NCI-H2029 (cell line): ENCODE measurements around the gene KIAA1755.
"Not testable (repeated sequence)": the region's sequence is repeated elsewhere in the genome, so short reads cannot be mapped to it uniquely, and the experiment has no call there.

Experiments used
- DNase-seq: peaks from one replicate; lab custom pipeline; 2025; lab: John Stamatoyannopoulos, UW

Gene KIAA1755

DNA sequence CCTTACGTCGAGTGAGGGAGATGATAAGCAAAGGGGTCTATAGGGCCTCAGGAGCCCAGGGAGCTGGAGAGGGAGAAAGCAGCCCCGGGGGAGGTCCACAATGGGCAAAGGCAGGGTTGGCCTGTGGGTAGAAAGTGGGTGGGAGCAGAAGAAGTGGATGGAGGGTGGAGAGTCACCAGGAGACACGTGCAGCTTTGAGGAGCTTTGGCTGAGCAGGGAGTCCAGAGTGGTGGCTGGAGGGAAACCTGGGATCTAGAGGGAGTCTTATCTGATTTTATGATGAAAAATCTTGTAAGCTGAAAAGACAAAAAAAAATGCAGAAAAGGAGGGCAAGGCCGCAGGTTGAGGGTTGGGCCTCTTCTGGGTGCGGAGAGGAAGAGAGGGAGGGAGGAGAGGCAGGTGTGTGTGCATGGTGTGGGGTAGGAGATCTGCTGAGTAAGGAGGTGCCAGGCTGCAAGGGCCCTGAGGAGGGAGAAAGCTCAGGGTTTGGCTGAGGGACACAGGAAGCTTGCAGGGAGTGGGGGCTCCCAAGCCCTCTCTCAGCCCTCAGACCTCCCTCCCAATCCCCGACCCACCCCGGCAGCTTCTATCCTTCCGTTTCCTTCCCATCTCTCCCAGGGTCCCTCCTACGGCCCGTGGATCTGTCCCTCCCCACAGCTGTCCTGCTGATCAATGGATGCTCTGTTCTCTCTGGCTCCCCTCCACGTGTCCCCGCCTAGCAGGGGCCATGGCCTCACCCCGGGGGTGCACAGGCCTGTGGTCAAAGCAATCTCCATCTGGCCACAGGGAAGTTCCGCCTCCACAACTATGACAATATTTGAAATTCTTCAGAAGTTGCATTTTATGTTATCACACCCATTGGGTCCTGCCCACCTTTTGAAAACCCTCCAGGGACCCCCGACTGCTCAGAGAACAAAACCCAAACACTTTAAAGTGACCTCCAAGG, 26.3 kb upstream of the KIAA1755 start:
- no peak for DNase-seq

DNA sequence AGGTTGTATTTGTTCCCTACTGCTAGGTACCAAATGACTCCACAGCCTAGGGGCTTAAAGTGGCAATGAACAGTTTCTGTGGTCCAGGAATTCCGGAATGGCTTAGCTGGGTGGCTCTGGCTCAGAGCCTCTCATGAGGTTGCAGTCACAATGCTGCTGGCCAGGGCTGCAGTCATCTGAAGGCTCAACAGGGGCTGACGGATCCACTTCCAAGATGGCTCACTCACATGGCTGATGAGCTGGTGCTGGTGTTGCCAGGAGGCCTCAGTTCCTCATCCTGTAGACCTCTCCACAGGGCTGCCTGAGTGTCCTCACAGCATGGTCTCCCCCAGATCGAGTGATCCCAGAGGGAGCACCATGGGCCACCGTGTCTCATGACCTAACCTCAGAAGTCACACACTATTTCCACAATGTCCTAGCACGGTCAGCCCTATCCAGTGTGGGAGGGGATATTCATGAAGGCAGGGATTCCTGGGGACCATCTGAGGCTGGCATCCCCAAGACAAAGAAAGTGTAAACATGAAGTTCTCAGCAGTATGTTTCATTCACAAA, 24.4 kb upstream of the KIAA1755 start:
- no peak for DNase-seq

DNA sequence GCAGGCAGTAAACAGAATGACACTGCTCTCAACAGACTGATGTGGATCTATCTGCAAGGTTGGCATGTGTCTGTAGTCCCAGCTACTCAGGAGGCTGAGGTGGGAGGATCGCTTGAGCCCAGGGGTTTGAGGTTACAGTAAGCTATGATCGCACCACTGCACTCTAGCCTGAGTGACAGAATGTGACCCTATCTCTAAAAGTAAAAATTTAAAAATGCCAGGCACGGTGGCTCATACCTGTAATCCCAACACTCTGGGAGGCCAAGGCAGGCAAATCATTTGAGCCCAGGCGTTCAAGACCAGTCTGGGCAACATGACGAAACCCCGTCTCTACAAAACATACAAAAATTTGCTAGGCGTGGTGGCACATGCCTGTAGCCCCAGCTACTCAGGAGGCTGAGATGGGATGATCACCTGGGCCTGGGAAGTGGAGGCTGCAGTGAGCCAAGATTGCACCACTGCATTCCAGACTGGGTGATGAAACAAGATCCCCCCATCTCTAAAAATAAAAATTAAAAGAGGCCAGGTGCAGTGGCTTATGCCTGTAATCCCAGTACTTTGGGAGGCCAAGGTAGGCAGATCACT, 23.6 kb upstream of the KIAA1755 start:
- DNase-seq: not testable (repeated sequence)

DNA sequence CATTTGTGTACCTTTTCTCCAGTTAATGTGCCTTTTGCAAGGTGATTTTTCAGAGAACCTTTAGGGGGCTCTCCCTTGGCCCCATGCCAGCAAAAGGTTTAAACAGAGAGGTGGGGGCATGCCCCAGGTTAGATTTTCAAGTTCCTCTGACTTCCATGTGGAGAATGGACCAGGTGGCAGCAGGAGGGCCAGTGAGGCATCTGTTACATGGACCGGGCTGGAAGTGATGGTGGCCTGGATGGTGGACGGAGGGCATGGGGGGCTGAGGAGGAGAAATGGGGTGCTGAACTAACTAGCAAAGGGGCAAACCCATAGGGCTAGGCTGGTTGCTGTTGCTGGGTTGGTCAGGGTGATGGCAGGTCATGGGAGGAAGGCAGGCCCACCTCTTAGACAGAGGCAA, 22.7 kb upstream of the KIAA1755 start:
- no peak for DNase-seq

DNA sequence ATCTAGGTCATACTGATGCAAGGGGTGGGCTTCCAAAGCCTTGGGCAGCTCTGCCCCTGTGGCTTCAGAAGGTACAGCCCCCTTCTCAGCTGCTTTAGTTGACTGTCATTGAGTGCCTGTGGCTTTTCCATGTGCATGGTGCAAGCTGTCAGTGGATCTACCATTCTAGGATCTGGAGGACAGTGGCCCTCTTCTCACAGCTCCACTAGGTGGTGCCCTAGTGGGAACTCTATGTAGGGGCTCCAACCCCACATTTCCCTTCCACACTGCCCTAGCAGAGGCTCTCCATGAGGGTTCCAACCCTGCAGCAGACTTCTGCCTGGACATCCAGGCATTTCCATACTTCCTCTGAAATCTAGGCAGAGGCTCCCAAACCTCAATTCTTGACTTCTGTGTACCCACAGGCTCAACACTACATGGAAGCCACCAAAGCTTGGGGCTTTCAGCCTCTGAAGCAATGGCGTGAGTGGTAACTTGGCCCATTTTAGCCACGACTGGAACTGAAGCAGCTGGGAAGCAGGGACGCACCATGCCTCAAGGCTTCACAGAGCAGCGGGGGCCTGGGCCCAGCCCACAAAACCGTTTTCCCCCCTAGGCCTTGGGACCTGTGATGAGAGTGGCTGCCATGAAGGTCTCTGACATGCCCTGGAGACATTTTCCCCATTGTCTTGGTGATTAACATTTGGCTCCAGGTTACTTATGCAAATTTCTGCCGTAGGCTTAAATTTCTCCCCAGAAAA, 20.8 kb upstream of the KIAA1755 start:
- DNase-seq: not testable (repeated sequence)

DNA sequence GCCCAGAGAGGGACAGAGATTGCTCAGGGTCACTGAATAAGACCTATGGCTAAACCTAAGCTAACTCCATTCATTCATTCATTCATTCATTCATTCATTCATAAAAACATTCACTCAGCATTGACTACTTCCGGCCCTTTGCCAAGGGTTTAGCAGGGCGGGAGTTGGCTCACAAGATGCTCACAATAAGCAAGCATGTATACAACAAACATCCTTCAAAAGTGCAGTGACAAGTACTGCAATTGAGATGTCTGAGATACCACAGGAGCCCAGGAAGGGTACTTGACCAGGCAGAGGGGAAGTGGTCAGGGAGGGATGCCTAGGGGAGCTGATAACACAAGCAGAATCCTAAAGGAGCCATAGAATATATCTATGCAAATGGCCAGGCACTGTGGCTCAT, 18.2 kb upstream of the KIAA1755 start:
- no peak for DNase-seq

DNA sequence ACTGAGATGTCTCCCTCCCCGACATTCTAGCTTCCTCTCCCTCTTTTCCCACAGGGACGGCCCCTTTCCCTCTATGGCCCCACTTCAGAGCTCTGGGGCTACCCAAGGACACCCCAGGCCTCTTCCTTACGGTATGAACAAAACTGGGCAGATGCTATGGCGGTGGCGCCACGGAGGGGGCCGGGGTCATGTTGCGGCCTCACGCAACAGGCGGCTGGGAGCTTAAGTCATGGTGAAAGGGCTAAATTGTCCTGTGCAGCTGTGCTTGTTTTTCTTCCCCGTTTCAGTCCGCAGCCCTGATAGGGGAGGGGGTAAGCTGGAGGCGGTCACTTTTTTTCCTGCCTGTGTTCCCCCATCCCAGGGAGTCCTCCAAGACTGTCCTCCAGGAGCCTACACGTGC, 17.6 kb upstream of the KIAA1755 start:
- DNase-seq: no peak

DNA sequence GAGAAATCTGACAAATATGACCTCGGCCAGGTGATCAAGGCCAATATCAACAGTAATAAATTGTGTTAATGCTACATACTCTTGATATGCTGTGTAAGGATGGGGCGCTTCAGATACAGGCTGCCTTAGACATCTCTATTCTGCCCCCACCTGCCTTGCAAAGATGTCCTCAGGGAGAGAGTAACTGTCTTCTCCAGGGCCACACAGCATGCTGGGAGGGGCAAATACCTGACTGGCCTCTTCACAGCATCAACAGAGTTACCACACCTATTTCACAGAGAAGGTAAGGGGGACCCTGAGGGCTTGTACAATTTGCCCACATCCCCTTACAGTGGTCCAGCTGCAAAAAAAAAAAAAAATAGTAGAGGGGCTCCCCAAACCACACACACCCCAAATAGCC, 17.2 kb upstream of the KIAA1755 start:
- no peak for DNase-seq

DNA sequence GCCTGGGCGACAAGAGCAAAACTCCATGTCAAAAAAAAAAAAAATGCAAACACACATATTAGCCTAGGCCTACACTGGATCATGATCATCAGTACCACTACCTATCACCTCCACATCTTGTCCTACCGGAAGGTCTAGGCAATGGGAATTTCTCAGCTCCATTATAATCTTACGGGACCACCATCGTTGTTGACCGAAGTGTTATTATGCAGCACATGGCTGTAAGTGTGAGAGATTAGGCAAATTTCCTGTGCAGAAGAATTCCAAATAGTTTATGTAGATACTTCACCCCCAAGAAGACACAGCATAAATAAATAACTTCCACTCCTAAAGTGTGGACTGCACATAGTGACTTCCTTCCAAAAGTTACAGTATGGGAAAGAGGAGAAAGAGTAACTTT, 16.8 kb upstream of the KIAA1755 start:
- no peak for DNase-seq

DNA sequence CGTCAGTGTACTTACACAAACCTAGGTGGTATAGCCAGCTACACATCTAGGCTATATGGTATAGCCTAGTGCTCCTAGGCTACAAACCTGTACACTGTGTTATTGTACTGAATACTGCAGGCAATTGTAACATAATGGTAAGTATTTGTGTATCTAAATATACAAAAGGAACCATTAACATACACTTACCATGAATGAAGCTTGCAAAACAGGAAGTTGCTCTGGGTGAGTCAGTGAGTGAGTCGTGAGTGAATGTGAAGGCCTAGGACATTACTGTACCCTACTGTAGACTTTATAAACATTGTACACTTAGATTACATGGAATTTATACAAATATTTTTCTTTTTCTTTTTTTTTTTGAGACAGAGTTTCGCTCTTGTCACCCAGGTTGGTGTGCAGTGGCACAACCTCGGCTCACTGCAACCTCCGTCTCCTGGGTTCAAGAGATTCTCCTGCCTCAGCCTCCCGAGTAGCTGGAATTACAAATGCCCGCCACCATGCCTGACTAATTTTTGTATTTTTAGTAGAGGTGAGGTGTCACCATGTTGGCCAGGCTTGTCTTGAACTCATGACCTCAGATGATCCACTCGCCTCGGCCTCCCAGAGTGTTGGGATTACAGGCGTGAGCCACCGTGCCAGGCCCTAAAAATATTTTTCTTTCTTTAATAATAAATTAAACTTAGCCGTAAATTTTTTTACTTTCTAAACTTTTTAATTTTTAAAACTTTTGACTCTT, 15.4 kb upstream of the KIAA1755 start:
- no peak for DNase-seq

DNA sequence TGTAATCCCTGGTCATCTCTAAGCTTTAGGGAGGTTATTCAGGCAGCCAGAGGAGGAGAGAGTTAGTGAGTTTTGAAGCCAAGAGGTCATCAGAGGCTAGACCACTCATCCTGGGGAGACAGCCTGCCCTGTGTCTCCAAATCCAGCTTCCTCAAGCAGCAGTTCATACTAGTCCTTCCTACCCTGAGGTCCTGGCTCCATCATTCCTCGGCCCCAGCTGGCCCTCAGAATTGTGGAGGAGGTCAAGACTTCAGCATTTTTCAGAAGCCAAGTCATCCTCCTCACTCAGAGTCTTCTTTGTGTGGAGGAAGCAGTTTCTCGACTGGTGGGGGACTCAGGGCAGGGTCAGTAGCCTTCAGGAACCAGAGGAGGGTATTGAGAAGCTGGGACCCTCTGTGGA, 12.4 kb upstream of the KIAA1755 start:
- no peak for DNase-seq

DNA sequence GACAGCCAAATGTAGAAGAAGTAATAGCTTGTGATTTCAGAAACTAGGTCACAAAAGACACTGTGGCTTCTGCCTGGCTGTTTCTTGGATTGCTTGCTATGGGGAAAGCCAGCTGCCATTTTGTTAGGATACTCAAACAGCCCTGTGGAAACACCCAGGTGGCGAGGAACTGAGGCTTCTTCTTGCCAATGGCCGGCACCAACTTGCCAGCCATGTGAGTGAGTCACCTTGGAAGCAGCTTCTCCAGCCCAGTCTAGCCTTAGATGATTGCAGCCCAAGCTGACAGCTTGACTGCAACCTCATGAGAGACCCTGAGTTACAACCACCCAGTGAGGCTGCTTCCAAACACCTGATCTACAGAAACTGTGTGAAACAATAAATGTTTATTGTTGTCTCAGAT, 11.9 kb upstream of the KIAA1755 start:
- DNase-seq: no peak

DNA sequence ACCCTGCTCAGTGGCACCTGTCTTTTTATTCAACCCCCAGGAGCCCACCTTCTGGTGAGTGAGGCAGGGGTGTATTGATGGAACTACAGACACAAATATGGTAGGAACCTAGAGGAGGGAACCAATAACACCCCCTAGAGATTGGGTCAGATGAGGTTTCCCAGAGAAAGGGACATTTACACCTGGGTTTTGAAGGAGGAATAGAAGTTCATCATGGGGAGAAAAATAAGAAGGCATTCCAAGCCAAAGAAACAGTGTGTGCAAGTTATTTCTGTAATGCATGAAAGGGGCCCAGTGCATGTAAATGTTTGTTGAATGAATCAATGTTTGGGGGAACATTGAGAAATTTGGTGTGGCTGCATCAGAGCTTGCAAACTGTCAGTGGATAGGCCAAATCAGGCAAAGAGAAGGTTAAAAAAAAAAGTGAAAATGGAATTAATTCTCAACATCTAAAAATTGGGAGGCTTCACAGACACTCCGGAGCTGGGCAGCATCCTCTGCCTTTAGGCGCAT, 11.1 kb upstream of the KIAA1755 start:
- DNase-seq: no peak

DNA sequence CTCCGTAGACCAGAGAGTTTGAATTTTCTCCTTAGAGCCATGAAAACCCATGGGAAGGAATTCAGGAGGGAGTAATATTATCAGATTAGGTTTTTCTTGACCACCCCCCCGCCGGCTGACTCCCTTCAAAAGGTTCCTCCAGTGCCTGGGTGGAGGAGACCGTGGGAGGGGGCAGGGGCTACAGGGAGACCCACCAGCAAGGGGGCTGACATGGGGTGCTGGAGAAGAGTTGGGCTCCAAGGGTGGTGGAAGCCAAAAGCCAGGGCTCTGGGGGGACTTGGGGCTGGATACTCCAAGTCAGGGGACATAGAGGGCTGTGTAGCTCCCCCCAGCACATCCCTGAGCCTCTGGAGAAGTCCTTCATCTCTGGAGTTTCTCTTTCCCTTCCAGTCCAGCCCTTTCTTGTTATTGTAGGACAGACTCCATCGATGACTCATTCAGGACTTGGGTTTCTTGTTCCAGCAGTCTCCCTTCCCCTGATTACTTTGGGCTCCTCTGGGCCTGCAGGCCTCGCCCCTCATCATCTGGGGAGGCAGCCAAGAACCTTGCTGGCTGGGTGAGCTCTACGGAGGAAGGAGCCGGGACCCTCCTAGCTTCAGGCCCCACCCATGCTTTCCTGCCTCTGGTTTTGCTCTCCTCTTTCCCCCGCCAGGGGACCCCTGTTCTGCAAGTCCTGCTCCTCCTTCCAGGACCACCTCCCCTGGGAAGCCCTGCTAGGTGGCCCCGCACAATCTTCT, 10.5 kb upstream of the KIAA1755 start:
- no peak for DNase-seq

DNA sequence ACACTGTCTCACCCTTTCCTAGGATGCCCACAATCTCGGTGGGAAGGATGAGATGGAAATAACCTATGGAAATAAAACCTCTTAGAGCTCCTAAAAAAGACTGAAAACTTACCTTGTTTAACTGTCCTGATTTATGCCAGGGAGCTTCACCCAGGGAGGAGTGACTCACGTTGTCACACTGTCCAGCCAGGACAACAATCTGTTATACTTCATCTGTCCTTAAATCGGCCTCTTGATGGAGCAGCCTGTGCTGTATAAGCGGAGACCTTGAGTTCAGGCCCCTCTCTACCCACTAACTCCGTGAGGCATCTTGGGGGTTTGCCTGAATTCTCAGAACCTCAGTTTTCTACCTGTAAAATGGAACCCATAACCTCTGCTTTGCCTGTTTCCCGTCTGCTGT, 9.2 kb upstream of the KIAA1755 start:
- DNase-seq: no peak

DNA sequence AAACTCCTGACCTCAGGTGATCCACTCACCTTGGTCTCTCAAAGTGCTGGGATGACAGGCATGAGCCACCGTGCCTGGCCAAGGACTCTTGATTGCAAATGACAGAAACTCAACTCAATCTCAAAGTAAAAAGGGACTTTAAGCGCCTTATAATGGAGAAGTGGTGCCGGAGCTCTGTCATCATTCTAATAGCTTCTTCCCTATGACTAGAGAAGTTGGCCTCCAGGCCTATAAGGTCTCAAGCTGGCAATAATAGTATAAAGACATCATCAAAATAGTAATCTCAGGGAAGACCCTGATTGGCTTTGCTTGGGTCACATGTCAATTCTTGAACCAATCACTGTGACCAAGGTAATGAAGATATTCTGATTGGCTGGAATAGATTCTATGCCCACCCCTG, 8.5 kb upstream of the KIAA1755 start:
- no peak for DNase-seq

DNA sequence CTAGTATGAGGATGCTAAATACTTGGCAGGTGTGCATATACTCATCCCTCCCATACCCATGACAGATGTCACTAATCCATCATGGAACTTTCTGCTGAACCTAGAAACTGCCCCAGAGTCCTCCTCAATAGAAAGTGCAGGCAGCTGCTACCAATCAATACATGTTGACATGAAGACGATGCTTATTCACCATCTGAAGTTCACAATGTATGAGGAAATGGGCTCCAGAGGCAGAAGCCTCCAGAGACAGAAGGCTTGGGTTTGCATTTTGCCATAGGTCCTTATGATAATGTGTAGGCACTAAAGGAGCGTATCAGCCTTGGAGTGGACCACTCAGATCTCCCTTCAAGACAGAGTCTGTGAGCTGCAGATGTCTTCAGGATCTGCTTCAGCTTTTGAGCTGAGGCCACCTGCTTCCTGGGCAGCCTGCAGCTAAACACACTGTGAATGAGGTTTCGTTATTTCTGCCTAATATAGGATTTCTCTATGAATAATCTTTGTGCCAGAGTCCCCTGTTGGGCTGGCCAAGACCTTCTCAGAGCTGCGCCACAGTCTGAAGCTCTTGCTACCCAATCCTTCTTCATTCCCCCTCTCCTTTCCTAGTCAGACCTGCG, 7.5 kb upstream of the KIAA1755 start:
- DNase-seq: no peak

DNA sequence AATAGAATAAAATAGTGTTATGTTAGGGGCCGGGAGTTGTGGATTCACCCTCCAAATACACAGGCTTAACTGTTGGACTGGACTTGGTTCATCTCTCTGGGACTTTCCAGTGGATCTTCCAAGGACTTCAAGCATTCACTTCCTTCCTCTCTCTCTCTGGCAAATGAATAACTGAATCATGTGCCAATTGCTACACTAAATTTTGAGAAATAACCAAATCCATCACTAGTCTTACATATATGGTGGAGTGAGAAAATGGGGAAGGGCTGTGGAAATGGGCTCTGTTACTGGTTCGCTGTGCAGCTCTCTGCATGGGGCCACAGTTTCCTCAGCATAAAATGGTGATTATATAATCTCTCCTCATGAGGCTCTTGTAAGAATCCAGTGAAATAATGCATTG, 6.8 kb upstream of the KIAA1755 start:
- no peak for DNase-seq

DNA sequence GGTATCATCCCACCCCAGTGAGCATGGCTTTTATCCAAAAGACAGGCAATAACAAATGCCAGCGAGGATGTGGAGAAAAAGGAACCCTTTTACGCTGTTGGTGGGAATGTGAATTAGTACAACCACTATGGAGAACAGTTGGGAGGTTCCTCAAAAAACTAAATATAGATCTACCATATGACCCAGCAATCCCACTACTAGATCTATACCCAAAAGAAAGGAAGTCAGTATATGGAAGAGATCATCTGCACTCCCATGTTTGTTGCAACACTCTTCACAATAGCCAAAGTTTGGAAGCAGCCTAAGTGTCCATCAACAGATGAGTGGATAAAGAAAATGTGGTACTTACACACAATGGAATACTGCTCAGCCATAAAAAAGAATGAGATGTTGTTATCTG, 5.9 kb upstream of the KIAA1755 start:
- no peak for DNase-seq

DNA sequence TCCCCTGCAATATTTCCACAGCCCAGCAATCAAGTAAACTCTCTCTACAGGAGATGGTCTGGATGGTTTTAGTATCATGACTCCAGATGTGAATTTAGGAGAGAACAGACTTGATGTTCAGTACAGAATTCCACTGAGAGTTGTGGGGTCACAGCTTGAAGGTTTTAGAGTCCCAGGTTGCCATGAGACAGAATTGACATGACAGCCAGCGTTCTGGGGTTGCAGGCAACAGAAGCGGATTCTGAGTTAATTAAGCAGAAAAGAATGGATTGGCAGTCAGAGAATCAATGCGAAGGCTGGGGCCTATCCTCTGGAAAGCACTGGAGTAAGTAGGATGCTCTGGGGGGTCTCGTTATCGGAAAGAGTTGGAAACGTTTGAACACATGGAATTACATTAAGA, 2.4 kb upstream of the KIAA1755 start:
- no peak for DNase-seq

DNA sequence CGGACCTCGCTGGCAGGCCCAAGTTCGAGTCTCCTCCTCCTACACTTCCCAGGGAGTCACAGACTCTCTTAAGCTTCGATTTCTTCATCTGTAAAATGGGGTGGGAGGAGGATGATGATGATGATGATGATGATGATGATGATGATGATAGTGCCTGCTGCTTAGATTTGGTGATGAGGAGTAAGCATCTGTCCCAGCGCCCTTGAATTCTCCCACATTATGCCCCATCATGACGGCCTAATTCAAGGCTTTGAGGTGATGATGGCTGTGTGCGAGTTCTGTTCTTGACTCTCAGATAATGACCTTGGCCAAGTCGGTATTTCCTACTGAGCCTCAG, 487 bp upstream of the KIAA1755 start:
- no peak for DNase-seq
